ENCODE data around the gene SKAP1.

SKAP1 gene

DNA sequence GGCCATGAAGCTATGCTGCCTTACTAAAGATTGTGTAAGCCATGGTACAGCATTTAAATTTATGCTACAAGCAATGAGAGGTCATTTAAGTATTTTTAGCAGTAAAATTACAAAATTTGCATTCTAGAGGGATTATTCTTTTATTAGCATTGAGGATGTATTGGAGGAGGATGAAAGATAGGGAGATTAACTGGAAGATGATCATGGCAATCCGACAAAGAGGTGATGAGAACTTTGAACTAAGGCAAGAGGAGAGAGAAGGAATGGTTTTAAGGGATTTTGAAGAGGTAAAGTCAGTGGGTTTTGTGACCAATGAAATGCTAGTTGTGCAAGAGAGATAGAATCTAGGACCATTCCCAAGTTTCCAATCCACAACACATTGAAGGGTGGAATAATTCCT is 192.6 kb downstream of the SKAP1 start:
- Mint-ChIP-seq H3K27ac (ENCODE audit: low read depth) (peak overlapping the region; percentile 41), H3K4me3 (no peak overlapping the region), H3K4me1 (peaks cover 62% of the 10 kb centered on the region), H3K9me3 (no peaks in the 10 kb centered on the region), H3K27me3 (no peaks in the 10 kb centered on the region), H3K36me3 (ENCODE audit: insufficient read depth) (peaks cover 7% of the 10 kb centered on the region)
- ATAC-seq (replicated peaks; ENCODE audit: extremely low read depth, poor library complexity, severe bottlenecking) (no peak), DNase-seq (ENCODE audit: low spot score in 2 of 2) (no peak)

DNA sequence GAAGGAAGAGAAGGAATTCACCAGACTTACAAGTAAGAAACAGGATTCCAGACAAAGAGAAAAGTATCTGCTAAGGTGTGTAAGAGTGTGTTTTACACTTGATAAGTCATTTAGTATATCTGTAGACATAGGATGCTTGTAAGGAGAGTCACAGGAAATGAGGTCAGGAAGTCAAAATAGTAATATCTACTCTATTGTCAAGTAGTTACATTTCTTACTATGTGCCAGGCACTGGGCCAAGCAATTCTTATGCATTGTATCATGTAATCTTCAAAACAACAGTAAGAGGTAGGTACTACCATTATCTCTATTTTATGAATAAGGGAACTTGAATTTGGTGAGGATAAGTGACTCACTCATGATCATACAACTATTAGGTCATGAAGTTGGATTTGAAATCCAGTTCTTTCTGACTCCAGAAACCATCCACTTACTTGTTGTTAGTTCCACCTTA is 193.3 kb downstream of the SKAP1 start:
- peaks cover 7% of the 10 kb centered on the region for H3K36me3 Mint-ChIP-seq (ENCODE audit: insufficient read depth)
- DNase-seq (ENCODE audit: low spot score in 2 of 2) (no peak), ATAC-seq (replicated peaks; ENCODE audit: extremely low read depth, poor library complexity, severe bottlenecking) (no peak)
- no peaks in the 10 kb centered on the region for H3K27me3 Mint-ChIP-seq
- H3K9me3 Mint-ChIP-seq: no peaks in the 10 kb centered on the region
- peaks cover 59% of the 10 kb centered on the region for H3K4me1 Mint-ChIP-seq
- H3K27ac Mint-ChIP-seq (ENCODE audit: low read depth): no peak overlapping the region
- no peak overlapping the region for H3K4me3 Mint-ChIP-seq

DNA sequence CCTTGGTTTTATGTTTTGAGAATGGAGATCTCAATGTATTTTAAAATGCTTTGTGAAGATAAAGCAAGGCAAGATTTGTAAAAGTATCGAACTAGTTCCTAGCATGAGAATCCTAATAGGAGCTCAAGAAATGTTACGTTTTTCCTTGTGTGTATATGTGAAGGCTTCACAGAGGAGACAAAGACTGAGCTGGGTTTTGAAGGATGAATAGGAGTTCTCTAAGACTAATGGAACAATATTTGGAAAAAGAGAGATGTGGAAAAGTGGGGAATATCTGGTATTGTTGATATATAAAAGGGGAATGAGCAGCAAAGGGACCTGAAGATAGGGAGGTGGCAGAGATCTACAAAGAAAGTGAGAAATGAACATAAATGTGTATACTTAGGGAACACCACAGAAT is 195.1 kb downstream of the SKAP1 start:
- Mint-ChIP-seq H3K9me3 (no peaks in the 10 kb centered on the region), H3K4me1 (peaks cover 44% of the 10 kb centered on the region), H3K36me3 (ENCODE audit: insufficient read depth) (peaks cover 5% of the 10 kb centered on the region), H3K4me3 (no peak overlapping the region), H3K27me3 (no peaks in the 10 kb centered on the region), H3K27ac (ENCODE audit: low read depth) (no peak overlapping the region)
- no peak for DNase-seq (ENCODE audit: low spot score in 2 of 2)
- no peak for ATAC-seq (replicated peaks; ENCODE audit: extremely low read depth, poor library complexity, severe bottlenecking)

DNA sequence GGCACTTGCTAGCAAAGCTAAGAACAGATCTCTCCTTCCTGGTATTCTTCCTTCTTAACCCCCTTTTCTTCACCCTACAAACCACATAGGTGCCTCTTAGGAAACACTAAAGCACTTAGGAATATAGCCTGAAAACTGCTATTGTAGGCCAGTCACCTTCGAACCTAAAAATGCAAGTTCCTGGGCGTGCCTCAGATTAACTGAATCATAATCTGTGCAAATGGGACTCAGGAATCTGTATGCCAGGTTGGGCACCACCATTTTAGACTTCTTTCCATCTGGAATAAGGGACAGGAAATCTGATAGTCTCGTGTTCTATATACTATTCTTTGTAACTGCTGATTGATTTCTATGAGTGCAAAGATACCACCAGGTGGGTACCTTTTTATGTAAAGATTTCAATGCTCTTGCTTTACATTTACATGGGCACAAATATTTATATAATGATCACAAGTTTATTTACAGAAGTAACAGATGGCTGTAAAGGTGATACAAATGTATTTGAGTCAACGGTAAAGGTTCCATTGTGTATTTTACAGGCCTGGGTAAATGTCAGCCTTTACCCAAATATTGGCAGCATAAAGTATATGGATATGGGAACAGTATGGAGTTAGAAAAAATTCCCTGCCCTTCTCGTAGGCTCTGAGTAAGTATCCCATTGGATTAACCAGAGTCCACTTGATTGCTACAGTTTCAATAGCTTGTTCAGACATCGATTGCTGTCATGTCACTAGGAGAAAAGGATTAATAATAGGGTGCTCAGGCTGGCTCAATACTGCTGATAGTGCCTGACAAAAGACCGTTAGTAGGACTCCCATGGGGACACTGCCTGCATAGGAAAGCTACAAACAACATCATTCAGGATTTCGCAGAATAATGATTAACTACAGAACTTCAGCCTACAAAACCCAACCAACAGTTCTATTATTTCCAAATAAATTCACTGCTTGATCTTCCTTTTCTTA is 197.7 kb downstream of the SKAP1 start:
- no peak overlapping the region for H3K27ac Mint-ChIP-seq (ENCODE audit: low read depth)

DNA sequence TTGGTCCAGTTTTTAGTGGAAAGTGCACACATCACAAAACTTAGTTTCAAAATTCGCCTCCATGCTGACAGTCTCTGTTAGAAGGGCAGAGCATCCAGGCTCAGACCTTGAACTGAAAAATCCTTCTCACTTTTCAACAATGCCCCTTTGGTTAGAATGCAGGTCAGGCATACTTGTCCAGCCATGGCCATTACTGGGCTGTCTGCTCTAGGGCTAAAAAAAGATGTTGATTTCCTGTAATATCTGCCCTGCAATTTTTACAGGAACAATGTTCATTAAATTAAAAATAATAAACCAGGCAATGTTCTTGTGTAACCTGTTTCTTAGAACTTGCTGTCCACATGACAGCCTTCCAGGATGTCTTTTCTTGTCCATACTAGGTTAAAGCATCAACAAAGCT is 200.1 kb downstream of the SKAP1 start:
- Mint-ChIP-seq H3K36me3 (ENCODE audit: insufficient read depth) (peaks cover 3% of the 10 kb centered on the region), H3K27me3 (no peaks in the 10 kb centered on the region), H3K4me1 (peaks cover 28% of the 10 kb centered on the region), H3K4me3 (no peak overlapping the region), H3K27ac (ENCODE audit: low read depth) (no peak overlapping the region), H3K9me3 (no peaks in the 10 kb centered on the region)
- ATAC-seq (replicated peaks; ENCODE audit: extremely low read depth, poor library complexity, severe bottlenecking): no peak
- no peak for DNase-seq (ENCODE audit: low spot score in 2 of 2)

More for the DNA sequence above, 197.7 kb downstream of the SKAP1 start:
- Mint-ChIP-seq H3K36me3 (ENCODE audit: insufficient read depth) (peaks cover 2% of the 10 kb centered on the region), H3K9me3 (no peaks in the 10 kb centered on the region), H3K4me3 (no peak overlapping the region), H3K4me1 (peaks cover 35% of the 10 kb centered on the region), H3K27me3 (no peaks in the 10 kb centered on the region)
- DNase-seq (ENCODE audit: low spot score in 2 of 2) (no peak), ATAC-seq (replicated peaks; ENCODE audit: extremely low read depth, poor library complexity, severe bottlenecking) (no peak)

DNA sequence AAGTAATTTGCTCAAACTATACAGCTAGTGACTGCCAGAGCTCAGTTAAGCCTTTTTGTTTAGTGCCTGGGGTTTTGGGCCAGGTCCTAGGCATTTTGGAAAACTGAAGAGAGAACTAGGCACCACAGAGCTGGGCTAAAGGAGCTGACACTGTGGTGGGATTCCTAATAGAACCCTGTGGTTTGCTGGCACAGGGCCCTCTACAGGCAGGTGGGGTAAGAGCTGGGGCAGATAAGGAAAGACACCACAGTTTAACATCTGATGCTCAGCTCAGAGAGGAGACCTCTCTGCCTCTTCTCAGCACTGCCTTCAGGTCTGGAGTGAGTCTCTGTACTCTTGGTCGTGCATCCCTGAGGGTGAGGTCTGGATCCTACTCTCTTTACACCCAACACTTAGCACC is 201.3 kb downstream of the SKAP1 start:
- no peaks in the 10 kb centered on the region for H3K9me3 Mint-ChIP-seq
- peaks cover 26% of the 10 kb centered on the region for H3K4me1 Mint-ChIP-seq
- H3K27ac Mint-ChIP-seq (ENCODE audit: low read depth): peak overlapping the region; percentile 25
- peaks cover 3% of the 10 kb centered on the region for H3K36me3 Mint-ChIP-seq (ENCODE audit: insufficient read depth)
- no peak for DNase-seq (ENCODE audit: low spot score in 2 of 2)
- no peak for ATAC-seq (replicated peaks; ENCODE audit: extremely low read depth, poor library complexity, severe bottlenecking)
- no peaks in the 10 kb centered on the region for H3K27me3 Mint-ChIP-seq
- H3K4me3 Mint-ChIP-seq: no peak overlapping the region

DNA sequence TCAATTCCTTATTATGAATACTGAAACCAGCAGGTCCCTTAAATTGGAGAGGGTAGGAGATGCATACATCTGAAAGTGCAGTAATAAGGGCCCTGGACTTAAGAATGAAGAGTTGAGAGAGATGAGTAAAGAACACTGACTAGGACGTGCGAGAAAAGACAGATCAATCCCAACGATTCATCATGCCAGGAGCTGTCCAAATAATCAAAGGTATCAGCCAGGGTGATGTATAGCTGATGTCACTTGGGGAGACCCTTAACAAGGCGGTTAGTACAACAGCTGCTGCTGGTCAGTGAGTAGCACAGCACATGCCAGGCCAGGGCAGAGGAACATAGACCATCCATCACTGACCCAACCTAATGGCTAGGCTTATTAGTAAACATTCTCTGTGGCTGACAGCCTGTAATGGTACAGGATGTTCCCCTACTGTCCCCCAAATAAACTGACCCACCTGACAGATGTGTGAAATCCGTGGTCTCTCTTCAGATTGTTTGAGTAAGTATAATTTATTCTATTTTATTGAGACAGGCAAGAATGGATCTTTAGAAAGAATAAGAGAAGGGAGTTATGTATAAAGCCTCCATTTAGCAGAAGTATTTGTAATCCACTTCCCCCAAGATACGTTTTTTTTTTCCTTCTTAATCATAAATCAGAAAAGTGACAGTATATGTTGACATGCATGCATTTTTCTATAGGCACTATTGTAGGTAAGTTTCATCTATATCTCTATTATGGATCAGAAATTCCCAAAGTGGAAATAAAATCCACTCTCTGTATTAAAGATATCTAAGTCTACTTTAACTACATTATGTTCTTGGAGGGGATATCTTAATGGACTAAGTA is 204.1 kb downstream of the SKAP1 start:
- Mint-ChIP-seq H3K27ac (ENCODE audit: low read depth) (no peak overlapping the region), H3K9me3 (no peaks in the 10 kb centered on the region), H3K36me3 (ENCODE audit: insufficient read depth) (peaks cover 3% of the 10 kb centered on the region), H3K4me3 (no peak overlapping the region), H3K27me3 (no peaks in the 10 kb centered on the region), H3K4me1 (peaks cover 16% of the 10 kb centered on the region)
- ATAC-seq (replicated peaks; ENCODE audit: extremely low read depth, poor library complexity, severe bottlenecking) (no peak), DNase-seq (ENCODE audit: low spot score in 2 of 2) (no peak)

DNA sequence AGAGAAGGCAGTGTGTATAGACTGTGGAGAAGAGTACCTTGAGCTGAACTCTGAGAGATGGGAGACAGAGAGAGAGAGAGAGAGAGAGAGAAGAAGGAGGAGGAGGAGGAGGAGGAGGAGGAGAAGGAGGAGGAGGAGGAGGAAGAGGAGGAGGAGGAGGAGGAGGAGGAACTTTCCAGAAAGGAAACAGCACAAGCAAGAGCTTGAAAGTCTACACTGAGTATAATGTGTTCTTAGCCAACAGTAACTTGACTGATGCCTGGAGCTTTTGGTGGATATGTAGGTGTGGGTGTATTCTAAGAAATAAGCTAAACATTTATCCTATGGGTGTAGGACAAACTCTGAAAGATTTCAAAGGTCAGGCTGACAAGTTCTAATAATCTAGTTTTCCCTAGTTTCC is 206.1 kb downstream of the SKAP1 start:
- Mint-ChIP-seq H3K4me1 (peaks cover 22% of the 10 kb centered on the region), H3K9me3 (no peaks in the 10 kb centered on the region), H3K27ac (ENCODE audit: low read depth) (no peak overlapping the region), H3K4me3 (no peak overlapping the region), H3K36me3 (ENCODE audit: insufficient read depth) (peaks cover 3% of the 10 kb centered on the region), H3K27me3 (no peaks in the 10 kb centered on the region)
- DNase-seq (ENCODE audit: low spot score in 2 of 2): no peak
- no peak for ATAC-seq (replicated peaks; ENCODE audit: extremely low read depth, poor library complexity, severe bottlenecking)

DNA sequence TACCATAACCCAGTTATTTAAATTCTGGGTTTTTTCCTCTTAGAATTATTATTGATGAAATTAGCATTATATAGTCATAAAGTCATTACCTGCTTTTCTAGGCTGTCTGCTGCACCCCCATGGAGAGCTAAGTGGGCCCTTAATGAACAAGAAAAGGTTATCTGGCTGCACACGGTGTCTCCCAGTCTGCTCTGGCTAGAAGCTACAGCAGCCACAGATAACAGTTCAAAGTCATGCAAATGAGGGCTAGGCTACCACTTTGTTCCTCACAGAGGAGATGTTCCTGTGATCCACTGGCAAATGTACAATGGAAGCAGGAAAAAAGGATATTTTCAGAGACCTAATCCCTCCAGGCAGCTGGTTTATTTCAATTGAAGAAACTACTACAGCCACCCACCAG is 210.4 kb downstream of the SKAP1 start:
- DNase-seq (ENCODE audit: low spot score in 2 of 2) (no peak), ATAC-seq (replicated peaks; ENCODE audit: extremely low read depth, poor library complexity, severe bottlenecking) (no peak)
- no peaks in the 10 kb centered on the region for H3K9me3 Mint-ChIP-seq
- H3K27me3 Mint-ChIP-seq: no peaks in the 10 kb centered on the region
- peak overlapping the region; percentile 8 for H3K27ac Mint-ChIP-seq (ENCODE audit: low read depth)
- peaks cover 10% of the 10 kb centered on the region for H3K36me3 Mint-ChIP-seq (ENCODE audit: insufficient read depth)
- peaks cover 23% of the 10 kb centered on the region for H3K4me1 Mint-ChIP-seq
- no peak overlapping the region for H3K4me3 Mint-ChIP-seq

DNA sequence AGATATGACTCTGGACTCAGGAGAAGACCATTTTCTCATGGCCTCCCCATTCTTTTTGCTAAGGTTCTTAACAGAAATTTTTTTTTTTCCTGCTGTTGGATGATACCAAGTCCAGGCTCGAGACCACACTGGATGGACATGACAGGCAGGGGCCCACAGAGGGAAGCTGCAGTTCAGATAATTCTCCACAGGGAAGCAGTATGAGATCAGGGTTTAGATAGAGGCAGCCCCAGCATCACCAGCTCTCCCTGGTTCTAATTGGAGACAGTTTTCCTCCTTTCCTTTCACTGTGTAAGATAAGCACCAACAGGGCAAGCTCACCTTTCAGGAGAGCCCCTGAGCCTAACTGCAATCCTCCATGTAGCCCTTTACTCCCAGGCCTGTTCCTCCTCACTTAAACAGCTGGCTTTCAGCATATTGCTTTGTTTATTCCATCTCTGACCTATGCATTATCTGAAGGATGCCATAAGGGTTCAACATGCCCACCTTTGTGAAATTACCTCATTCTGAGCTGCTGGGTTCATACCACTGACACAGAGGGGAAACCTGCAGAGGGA is 214.4 kb downstream of the SKAP1 start:
- peaks cover 12% of the 10 kb centered on the region for H3K36me3 Mint-ChIP-seq (ENCODE audit: insufficient read depth)
- H3K27ac Mint-ChIP-seq (ENCODE audit: low read depth): no peak overlapping the region
- H3K27me3 Mint-ChIP-seq: no peaks in the 10 kb centered on the region
- H3K9me3 Mint-ChIP-seq: no peaks in the 10 kb centered on the region
- peaks cover 37% of the 10 kb centered on the region for H3K4me1 Mint-ChIP-seq
- no peak for DNase-seq (ENCODE audit: low spot score in 2 of 2)
- H3K4me3 Mint-ChIP-seq: no peak overlapping the region
- no peak for ATAC-seq (replicated peaks; ENCODE audit: extremely low read depth, poor library complexity, severe bottlenecking)

DNA sequence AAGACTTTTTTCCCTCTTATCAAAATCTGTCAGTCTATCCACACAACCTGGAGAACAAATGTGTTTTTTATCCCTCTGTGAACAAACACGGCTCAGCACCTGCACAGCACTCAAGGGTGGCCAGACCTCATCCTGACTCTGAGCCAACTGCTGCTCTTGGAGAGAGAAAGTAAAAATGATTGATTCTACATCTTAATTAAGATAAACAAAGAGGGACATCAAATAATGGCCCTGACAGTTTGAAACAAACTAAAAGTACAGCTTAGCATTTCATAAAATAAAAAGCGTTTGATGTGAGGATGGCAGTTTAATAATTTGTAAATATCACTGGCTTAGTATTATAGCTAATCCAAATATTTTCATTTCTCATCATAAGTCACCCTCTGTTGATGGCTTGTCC is 216.2 kb downstream of the SKAP1 start:
- Mint-ChIP-seq H3K4me3 (no peak overlapping the region), H3K9me3 (no peaks in the 10 kb centered on the region), H3K27ac (ENCODE audit: low read depth) (no peak overlapping the region), H3K4me1 (peaks cover 48% of the 10 kb centered on the region), H3K36me3 (ENCODE audit: insufficient read depth) (peaks cover 12% of the 10 kb centered on the region), H3K27me3 (no peaks in the 10 kb centered on the region)
- no peak for ATAC-seq (replicated peaks; ENCODE audit: extremely low read depth, poor library complexity, severe bottlenecking)
- DNase-seq (ENCODE audit: low spot score in 2 of 2): no peak

DNA sequence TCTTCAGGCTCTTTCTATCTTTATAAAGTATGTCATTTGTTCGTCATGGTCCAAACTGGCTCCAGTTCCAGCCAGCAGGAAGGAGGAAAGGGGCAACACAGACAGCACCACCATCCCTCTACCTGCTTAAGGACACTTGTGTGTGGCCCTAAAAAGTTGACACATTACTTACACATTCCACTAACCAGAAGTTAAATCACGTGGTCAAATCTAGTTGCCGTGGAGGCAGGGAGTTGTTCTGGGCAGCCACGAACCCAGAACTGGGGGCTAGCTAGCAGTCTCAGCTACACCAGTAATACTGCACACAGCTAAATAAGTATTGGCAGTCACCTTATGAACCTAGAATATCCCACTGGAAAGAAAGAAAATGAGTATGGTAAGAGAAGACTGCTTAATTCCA is 218.2 kb downstream of the SKAP1 start:
- Mint-ChIP-seq H3K36me3 (ENCODE audit: insufficient read depth) (peaks cover 6% of the 10 kb centered on the region), H3K27ac (ENCODE audit: low read depth) (no peak overlapping the region), H3K4me3 (no peak overlapping the region), H3K9me3 (no peaks in the 10 kb centered on the region), H3K4me1 (peaks cover 42% of the 10 kb centered on the region), H3K27me3 (no peaks in the 10 kb centered on the region)
- DNase-seq (ENCODE audit: low spot score in 2 of 2) (no peak), ATAC-seq (replicated peaks; ENCODE audit: extremely low read depth, poor library complexity, severe bottlenecking) (no peak)
